OCI-M1 (cell line): ENCODE measurements around the gene CEP41.
A peak's percentile ranks its signal among the peaks of the same experiment; 100 is the strongest.

Experiments
- DNase-seq: peaks from one replicate; lab custom pipeline; 2025; lab: John Stamatoyannopoulos, UW

CEP41 gene

DNA sequence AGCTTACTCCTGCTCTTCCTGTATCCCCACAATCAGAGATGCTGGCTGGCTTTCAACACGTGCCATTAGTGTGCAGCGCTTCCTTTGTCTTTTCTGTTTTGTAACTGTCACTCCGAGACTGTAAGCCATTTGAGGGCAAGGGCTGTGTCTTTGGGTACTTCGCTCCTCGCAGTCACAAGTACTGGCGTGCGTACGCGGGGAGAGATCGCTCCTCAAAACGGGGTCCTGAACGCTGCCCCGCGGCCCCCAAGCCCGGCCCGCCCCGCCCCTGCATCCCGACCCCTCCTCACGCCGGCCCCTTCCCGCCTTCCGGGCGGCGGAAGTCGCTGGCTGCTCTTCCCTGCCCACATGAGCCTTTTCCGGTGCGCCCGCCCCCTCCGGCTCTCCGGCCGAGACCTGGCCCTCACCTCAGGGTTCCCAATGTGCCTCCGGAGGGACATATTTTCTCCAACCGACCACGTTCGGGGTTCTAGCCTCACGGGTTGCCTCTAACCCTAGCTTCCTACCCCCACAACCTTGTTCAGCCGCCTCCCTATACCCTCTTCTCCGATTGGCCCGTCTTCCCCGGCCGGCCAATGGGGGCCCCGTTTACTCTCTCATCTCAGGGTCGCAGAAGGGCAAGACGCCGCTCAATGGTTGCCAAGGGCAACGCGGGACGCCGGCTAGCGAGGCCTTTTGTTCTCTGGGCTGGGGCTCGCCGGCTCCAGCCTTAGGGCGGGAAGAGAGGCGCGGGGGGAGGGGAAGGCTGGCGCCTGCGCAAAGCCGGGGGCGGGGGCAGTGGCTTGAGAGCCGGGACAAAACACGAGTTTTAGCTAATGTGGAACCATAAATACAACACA, at the start of gene CEP41:
TSS of gene CEP41 (minus strand) at position 490 of the 839 bp plus-strand sequence. CDS start at position 440, 50 bp downstream.
- DNase-seq: peak; percentile 97

GRCh38 chr7:130490311-130490791, 49.5 kb upstream of the CEP41 start:
- DNase-seq: no peak

- peak; percentile 20 for DNase-seq
Measured at GRCh38 chr7:130489140-130489983, 48.5 kb upstream of the CEP41 start.

GRCh38 chr7:130488392-130489139, 47.8 kb upstream of the CEP41 start:
- no peak for DNase-seq

- DNase-seq: peak; percentile 51
Measured at GRCh38 chr7:130486954-130487436, 46.2 kb upstream of the CEP41 start.

DNA sequence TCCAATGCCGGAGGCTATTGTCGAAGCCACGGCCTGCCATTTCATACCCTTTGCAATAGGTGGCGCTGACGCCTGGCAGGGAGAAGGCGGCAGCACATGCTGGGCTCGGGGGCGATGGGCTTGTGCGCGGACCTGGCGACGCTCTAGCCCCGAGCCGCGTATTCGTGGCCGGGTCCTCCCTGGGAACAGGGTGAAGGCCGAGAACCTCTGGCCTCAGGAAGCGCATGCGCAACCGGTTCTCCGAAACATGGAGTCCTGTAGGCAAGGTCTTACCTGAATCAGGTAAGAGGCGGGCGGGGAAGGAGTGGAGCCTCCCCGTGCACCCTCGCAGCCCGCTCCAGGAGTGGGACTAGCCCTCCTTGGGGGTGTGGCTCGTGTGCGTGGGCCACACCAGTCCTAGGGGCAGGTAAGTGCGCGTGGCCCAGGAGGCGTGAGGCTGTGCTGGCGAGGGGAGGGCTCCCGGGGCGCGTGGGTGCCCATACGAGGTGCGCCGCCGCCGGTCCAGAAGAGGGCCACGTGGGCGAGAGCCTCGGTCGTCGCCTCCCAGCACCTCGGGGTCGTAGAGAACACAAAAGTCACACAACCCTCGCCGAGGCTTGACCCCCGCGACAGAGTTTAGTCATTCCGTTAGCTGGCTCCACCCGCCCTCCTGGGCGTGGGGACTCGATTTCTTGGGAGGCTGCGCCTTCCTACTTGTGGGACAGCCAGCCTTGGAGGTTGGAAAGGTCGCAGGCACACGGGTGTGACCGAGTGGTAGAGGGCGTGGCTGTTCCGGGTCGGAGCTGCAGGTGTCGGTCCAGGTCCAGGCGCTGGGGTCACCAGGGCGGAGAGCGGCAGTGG, 45.5 kb upstream of the CEP41 start:
- peak; percentile 95 for DNase-seq

GRCh38 chr7:130485734-130486113, 44.9 kb upstream of the CEP41 start:
- DNase-seq: no peak

- DNase-seq: no peak
Measured at GRCh38 chr7:130483031-130483430, 42.2 kb upstream of the CEP41 start.

GRCh38 chr7:130481898-130482297, 41.1 kb upstream of the CEP41 start:
- DNase-seq: peak; percentile 17

GRCh38 chr7:130479716-130480400, 39.0 kb upstream of the CEP41 start:
- DNase-seq: no peak

DNA sequence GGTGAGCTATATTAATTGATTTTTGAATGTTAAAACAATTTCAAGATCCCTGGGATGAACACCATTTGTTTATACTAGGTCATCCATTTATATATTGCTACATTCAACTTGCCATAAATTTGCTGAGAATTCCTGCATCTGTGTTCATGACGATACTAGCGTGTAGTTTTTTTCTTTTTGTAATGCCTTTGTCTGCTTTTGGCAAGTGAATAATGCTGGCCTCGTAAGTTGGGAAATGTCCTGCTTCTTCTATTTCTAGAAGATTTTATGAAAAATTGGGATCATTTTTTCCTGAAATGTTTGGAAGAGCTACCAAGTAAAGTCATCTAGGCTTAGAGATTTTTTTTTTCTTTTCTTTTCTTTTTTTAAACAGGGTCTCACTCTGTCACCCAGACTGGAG, 38.2 kb upstream of the CEP41 start:
- no peak for DNase-seq

DNA sequence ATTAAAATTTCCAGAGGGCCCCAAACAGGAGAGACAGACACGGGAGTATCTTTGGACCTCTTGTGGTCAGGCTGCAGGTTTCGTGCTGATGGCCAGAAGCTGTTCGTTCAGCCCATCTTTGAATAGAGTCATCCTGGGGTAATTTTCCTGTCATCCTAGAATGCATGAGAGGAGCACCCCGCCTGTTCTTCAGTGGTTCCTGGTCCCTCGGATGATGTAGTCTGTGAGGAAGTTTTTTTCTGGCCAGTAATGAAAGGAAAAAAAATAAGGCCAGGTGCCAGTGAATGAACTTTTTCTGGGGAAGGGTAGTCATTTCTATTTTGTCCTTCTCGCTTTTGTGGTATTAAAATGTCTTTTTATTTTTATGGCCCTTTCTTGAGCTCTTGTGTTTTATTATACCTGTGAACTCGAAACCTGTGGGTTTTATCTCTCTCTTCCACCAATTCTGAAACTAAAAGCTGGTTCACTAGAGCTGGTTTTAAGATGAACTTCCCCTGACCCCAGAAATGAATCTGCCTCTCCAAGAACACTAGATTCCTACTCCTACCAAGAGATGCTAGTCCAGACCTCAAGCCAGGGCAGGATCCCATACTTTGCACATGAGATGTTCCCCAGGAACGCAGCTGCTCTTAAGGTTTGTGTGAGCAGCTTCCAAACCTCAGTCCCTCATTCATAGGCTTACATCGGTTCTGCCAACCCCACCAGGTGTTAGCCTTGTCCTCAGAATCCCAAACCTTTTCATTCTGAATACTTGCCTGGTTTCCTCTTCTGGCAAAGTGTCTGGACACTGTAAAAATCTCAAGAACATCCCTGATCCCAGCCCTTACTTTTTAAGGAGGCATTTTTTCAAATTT, 35.7 kb upstream of the CEP41 start:
- no peak for DNase-seq

- DNase-seq: no peak
Measured at GRCh38 chr7:130475776-130476175, 35.0 kb upstream of the CEP41 start.

- DNase-seq: no peak
Measured at GRCh38 chr7:130473876-130474275, 33.1 kb upstream of the CEP41 start.

DNA sequence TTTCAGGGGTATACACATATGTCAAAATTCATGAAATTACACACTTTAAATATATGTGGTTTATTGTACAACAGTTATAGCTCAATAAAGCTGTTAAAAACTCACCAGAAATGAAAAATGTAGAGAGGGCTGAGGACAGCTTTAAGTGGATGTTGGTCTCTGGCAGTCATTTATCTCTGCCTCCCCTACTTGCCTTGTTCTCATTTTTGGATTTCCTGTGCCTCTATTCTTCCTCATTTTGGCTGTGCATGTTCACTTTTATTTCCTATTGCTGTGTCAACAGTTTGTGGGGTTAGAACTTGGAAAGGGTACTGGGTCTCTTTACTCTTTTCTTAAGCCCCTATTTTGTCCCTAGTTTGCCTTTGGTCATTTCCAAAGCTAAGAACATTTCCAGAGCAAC, 32.5 kb upstream of the CEP41 start:
- peak; percentile 51 for DNase-seq

DNA sequence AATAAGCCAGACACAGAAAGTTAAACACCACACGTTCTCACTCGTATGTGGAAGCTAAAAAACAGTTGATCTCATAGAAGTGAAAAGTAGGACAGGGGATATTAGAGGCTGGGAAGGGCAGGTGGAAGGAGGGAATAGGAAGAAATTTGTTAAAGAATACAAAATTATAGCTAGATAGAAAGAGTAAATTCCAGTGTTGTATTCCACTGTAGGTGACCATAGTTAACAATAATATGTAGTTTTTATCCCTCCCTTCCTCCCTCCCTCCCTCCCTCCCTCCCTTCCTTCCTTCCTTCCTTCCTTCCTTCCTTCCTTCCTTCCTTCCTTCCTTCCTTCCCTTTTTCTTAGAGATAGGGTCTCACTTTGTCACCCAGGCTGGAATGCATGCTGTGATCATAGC, 31.2 kb upstream of the CEP41 start:
- no peak for DNase-seq

GRCh38 chr7:130468612-130469011, 27.8 kb upstream of the CEP41 start:
- no peak for DNase-seq

- DNase-seq: peak; percentile 78
Measured at GRCh38 chr7:130463553-130464434, 23.0 kb upstream of the CEP41 start.

- DNase-seq: no peak
Measured at GRCh38 chr7:130461272-130461671, 20.5 kb upstream of the CEP41 start.
